PC-3 (cell line): ENCODE data around the gene H6PD. TPM values are rescaled to one million over a fixed set of nuclear protein-coding genes. Genes with fewer than 3 reads are reported as not detected.

Experiments
- ATAC-seq: fragments of 200-7000 bp; cut with Tn5 transposase; 2 replicates; pipeline ENCODE4 v1.9.1; 2020; ENCODE audit warnings: mild to moderate bottlenecking, moderate library complexity
- BruUV-seq: library from RNA; stranded (reverse); fragments of 400-500 nt; replicated peaks from 2 replicates; lab custom pipeline; 2021; lab: Mats Ljungman, UMichigan
- CTCF ChIA-PET: fragments of 300-600 bp; sonication (Branson Sonifier 250); formaldehyde crosslinking; loops from one replicate; lab custom pipeline; 2022; ENCODE audit warnings: antibody characterized with exemption; lab: Charles Lee
- POLR2A ChIA-PET: fragments of 300-600 bp; sonication (Branson Sonifier 250); formaldehyde crosslinking; loops from one replicate; lab custom pipeline; 2022; ENCODE audit warnings: antibody characterized with exemption; ENCODE audit not compliant: unreplicated experiment; lab: Charles Lee
- DNase-seq: peaks from one replicate; pipeline ENCODE4 v3.0.0-alpha.2; 2015
- H2AFZ ChIP-seq: fragments of 300-600 bp; sonication (generic); 2 replicates; pipeline ENCODE4 v1.6.0; 2016; ENCODE audit warnings: antibody characterized with exemption, low read length
- H3F3A ChIP-seq: fragments of 300-600 bp; sonication (generic); one replicate; pipeline ENCODE4 v1.6.0; 2017; ENCODE audit warnings: antibody characterized with exemption, low read length, control low read depth, mild to moderate bottlenecking; ENCODE audit not compliant: unreplicated experiment
- H3K27ac ChIP-seq: fragments of 300-600 bp; sonication (generic); 2 replicates; pipeline ENCODE4 v1.5.1; 2016; ENCODE audit warnings: mild to moderate bottlenecking, low read length
- H3K27me3 ChIP-seq: fragments of 300-600 bp; sonication (generic); 2 replicates; pipeline ENCODE4 v1.6.1; 2016; ENCODE audit warnings: low read length, mixed read lengths
- H3K36me3 ChIP-seq: fragments of 300-600 bp; sonication (generic); 2 replicates; pipeline ENCODE4 v1.6.1; 2016; ENCODE audit warnings: low read depth, mixed run types, low read length, mixed read lengths
- H3K4me1 ChIP-seq: fragments of 300-600 bp; sonication (generic); 2 replicates; pipeline ENCODE4 v1.5.1; 2016; ENCODE audit warnings: low read length; ENCODE audit not compliant: insufficient read depth
- H3K4me2 ChIP-seq: fragments of 300-600 bp; sonication (generic); 2 replicates; pipeline ENCODE4 v1.6.0; 2016; ENCODE audit warnings: low read length
- H3K4me3 ChIP-seq: fragments of 300-600 bp; sonication (generic); 2 replicates; pipeline ENCODE4 v1.5.1; 2016; ENCODE audit warnings: mild to moderate bottlenecking, low read length, mixed read lengths
- H3K79me2 ChIP-seq: fragments of 300-600 bp; sonication (generic); 2 replicates; pipeline ENCODE4 v1.6.1; 2017; ENCODE audit warnings: low read length, mixed read lengths
- H3K9ac ChIP-seq: fragments of 300-600 bp; sonication (generic); 2 replicates; pipeline ENCODE4 v1.6.0; 2016; ENCODE audit warnings: mild to moderate bottlenecking, low read length
- H3K9me2 ChIP-seq: fragments of 300-600 bp; sonication (generic); replicated peaks from 2 replicates; pipeline ENCODE4 v1.6.1; 2016; ENCODE audit warnings: mixed run types, low read length, mixed read lengths
- H3K9me3 ChIP-seq: fragments of 300-600 bp; sonication (generic); 2 replicates; pipeline ENCODE4 v1.6.1; 2016; ENCODE audit warnings: low read length, mixed read lengths
- H4K20me1 ChIP-seq: fragments of 300-600 bp; sonication (generic); 2 replicates; pipeline ENCODE4 v1.6.1; 2016; ENCODE audit warnings: low read length, mixed read lengths
- EZH2 ChIP-seq: fragments of 300-600 bp; sonication (generic); IDR thresholded peaks from one replicate; pipeline ENCODE4 v1.6.1; 2017; ENCODE audit warnings: antibody characterized with exemption, mild to moderate bottlenecking, low read length; ENCODE audit not compliant: unreplicated experiment
- EZH2phosphoT487 ChIP-seq: fragments of 300-600 bp; sonication (generic); IDR thresholded peaks from 2 replicates; pipeline ENCODE4 v1.6.1; 2018; ENCODE audit warnings: mild to moderate bottlenecking, antibody characterized with exemption, low read length, borderline replicate concordance
- intact Hi-C: fragments of 100-400 bp; cut with micrococcal nuclease; formaldehyde crosslinking; loops from 2 replicates; pipeline ENCODE4 v1.9.0; 2023
- total RNA-seq: library from RNA; depleted of rRNA; stranded (reverse); fragments of >200 nt; gene quantifications from 2 replicates; pipeline ENCODE4 v1.2.3, GENCODE V29; 2014
- TF ChIP-seq, protein P1 (sequence below): fragments of 300-600 bp; sonication (generic); conservative IDR thresholded peaks from 2 replicates; pipeline ENCODE4 v1.5.1; 2017; ENCODE audit warnings: antibody characterized with exemption, low read depth, mild to moderate bottlenecking, low read length

The H6PD gene
- total RNA-seq, 1 experiment from 2014 or later, result 6.8 TPM

DNA sequence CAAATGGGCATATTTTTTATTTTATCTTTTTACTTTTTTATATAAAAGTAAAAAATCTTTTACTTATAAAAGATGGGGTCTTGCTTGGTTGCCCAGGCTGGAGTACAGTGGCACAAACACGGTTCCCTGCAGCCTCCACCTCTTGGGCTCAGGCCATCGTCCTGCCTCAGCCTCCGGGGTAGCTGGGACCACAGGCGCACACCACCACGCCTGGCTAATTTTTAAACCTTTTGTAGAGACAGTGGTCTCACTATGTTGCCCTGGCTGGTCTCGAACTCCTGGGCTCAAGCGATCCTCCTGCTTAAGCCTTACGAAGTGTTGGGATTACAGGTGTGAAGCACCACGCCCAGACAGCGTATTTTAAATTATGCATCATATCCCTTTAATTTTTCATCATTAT lies 986 bp downstream of the H6PD start:
- no peaks in the 10 kb centered on the region for H3K27me3 ChIP-seq
- no peaks in the 10 kb centered on the region for H3K36me3 ChIP-seq
- no peaks in the 10 kb centered on the region for H3K9me2 ChIP-seq
- H3K79me2 ChIP-seq, result peaks cover 5% of the 10 kb centered on the region; the same call in 1 of the 2 replicates
- H3K27ac ChIP-seq, result no peak overlapping the region
- peak overlapping the region; percentile 88 for H3K4me3 ChIP-seq
- H2AFZ ChIP-seq, result no peak overlapping the region
- no peaks in the 10 kb centered on the region for H3K9me3 ChIP-seq
- BruUV-seq, result TSS peak; percentile 48
- no peak for DNase-seq
- no peaks in the 10 kb centered on the region for H3F3A ChIP-seq
- TF ChIP-seq, protein P1, sequence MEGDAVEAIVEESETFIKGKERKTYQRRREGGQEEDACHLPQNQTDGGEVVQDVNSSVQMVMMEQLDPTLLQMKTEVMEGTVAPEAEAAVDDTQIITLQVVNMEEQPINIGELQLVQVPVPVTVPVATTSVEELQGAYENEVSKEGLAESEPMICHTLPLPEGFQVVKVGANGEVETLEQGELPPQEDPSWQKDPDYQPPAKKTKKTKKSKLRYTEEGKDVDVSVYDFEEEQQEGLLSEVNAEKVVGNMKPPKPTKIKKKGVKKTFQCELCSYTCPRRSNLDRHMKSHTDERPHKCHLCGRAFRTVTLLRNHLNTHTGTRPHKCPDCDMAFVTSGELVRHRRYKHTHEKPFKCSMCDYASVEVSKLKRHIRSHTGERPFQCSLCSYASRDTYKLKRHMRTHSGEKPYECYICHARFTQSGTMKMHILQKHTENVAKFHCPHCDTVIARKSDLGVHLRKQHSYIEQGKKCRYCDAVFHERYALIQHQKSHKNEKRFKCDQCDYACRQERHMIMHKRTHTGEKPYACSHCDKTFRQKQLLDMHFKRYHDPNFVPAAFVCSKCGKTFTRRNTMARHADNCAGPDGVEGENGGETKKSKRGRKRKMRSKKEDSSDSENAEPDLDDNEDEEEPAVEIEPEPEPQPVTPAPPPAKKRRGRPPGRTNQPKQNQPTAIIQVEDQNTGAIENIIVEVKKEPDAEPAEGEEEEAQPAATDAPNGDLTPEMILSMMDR, result no peak
- TF ChIP-seq EZH2phosphoT487, result no peak
- TF ChIP-seq EZH2, result no peak
- intact Hi-C loops, result no loop called here
- POLR2A ChIA-PET, result interaction anchor here (0.6 kb wide), 1 partner anchor 55 kb away, joined by 3 read pairs; no protein-coding TSS in a partner anchor
- peaks cover 3% of the 10 kb centered on the region; the same call in 1 of the 2 replicates for H3K4me1 ChIP-seq
- peak overlapping the region; percentile 81 for H3K9ac ChIP-seq
- ATAC-seq, result no peak
- CTCF ChIA-PET, result interaction anchor here (0.6 kb wide), 1 partner anchor 508 kb away, joined by 3 read pairs; no protein-coding TSS in a partner anchor
- H3K4me2 ChIP-seq, result peak overlapping the region; percentile 93
- no peaks in the 10 kb centered on the region for H4K20me1 ChIP-seq

DNA sequence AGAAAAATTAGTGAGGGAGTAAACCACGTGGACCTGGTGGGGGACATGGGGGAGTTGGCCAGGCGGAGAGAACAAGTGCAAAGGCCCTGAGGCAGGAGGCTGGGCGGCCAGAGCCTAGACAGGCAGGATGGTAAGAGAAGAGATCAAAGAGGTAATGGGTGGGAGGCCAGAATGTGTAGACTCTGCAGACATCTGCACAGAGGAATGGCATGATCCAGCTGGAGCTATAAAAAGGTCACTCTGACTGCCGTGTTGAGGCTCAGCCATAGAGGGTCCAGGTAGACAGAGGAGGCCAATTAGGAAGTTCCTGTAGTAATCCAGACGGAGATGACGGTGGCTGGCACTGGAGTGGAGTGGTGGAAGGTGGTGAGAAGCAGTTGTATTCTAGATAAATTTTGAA lies 3.6 kb downstream of the H6PD start:
- Histone ChIP-seq H3K9me3 (no peaks in the 10 kb centered on the region), H3K4me1 (peaks cover 3% of the 10 kb centered on the region; the same call in 1 of the 2 replicates), H4K20me1 (no peaks in the 10 kb centered on the region), H3F3A (no peaks in the 10 kb centered on the region), H3K36me3 (no peaks in the 10 kb centered on the region), H3K27me3 (no peaks in the 10 kb centered on the region), H3K27ac (no peak overlapping the region), H3K4me3 (no peak overlapping the region), H2AFZ (no peak overlapping the region), H3K79me2 (peaks cover 5% of the 10 kb centered on the region; the same call in 1 of the 2 replicates), H3K4me2 (no peak overlapping the region), H3K9me2 (no peaks in the 10 kb centered on the region), H3K9ac (no peak overlapping the region)
- TF ChIP-seq EZH2phosphoT487 (no peak), EZH2 (no peak)
- TF ChIP-seq, protein P1, result no peak
- intact Hi-C loops, result no loop called here
- ChIA-PET CTCF (no interaction called here), POLR2A (no interaction called here)
- DNase-seq (no peak), ATAC-seq (no peak)
- no TSS peak for BruUV-seq

DNA sequence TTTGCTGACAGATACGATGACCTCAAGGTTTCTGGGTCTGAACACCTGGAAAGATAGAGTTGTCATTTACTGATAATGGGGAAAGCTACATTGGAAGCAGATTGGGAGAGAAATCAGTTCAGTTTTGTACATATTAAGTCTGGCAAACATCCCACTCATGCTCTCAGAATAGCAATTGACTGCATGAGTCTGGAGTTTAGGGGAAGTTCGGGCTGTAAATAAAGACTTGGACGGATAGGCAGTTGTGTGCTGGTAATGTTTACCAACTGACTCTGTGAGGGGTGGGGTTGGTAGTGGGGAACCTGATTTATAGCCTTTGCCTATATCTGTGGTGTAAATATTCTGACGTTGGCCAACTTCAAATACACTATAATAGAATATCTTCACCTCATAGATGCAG lies 4.0 kb downstream of the H6PD start:
- ATAC-seq, result no peak
- no peaks in the 10 kb centered on the region for H3K27me3 ChIP-seq
- intact Hi-C loops, result no loop called here
- H3K79me2 ChIP-seq, result peaks cover 5% of the 10 kb centered on the region; the same call in 1 of the 2 replicates
- DNase-seq, result no peak
- ChIA-PET CTCF (no interaction called here), POLR2A (no interaction called here)
- H3K36me3 ChIP-seq, result no peaks in the 10 kb centered on the region
- no peak overlapping the region for H2AFZ ChIP-seq
- H3K27ac ChIP-seq, result no peak overlapping the region
- no peaks in the 10 kb centered on the region for H3K9me3 ChIP-seq
- no peak overlapping the region for H3K9ac ChIP-seq
- no peak overlapping the region for H3K4me3 ChIP-seq
- H3K4me2 ChIP-seq, result no peak overlapping the region
- TF ChIP-seq EZH2phosphoT487 (no peak), EZH2 (no peak)
- TF ChIP-seq, protein P1, result no peak
- BruUV-seq, result no TSS peak
- peaks cover 3% of the 10 kb centered on the region; the same call in 1 of the 2 replicates for H3K4me1 ChIP-seq
- H3K9me2 ChIP-seq, result no peaks in the 10 kb centered on the region
- no peaks in the 10 kb centered on the region for H3F3A ChIP-seq
- H4K20me1 ChIP-seq, result no peaks in the 10 kb centered on the region
